Brain microvascular endothelial cell (primary cell): ENCODE measurements around the gene CCP110.

ENCODE experiments used
- DNase-seq: peaks from one replicate; pipeline ENCODE4 v3.0.0-alpha.2; 2020
- H3K27ac ChIP-seq: fragments of 250-450 bp; sonication (Bioruptor Pico); 2 replicates; pipeline ENCODE4 v1.5.1; 2020; ENCODE audit warnings: mild to moderate bottlenecking, moderate library complexity
- H3K27me3 ChIP-seq: fragments of 250-450 bp; sonication (Bioruptor Pico); replicated peaks from 2 replicates; pipeline ENCODE4 v1.5.1; 2020; ENCODE audit warnings: mild to moderate bottlenecking
- H3K36me3 ChIP-seq: fragments of 250-450 bp; sonication (Bioruptor Pico); replicated peaks from 2 replicates; pipeline ENCODE4 v1.5.1; 2020; ENCODE audit warnings: mild to moderate bottlenecking
- H3K4me3 ChIP-seq: 2 replicates; pipeline ENCODE4 v1.5.1; 2011; ENCODE audit warnings: low read depth, mild to moderate bottlenecking, control low read depth, low read length, moderate library complexity
- CTCF ChIP-seq: IDR thresholded peaks from 2 replicates; pipeline ENCODE4 v1.5.1; 2011; ENCODE audit warnings: low read depth, mild to moderate bottlenecking, moderate library complexity, low read length, control low read depth, inconsistent platforms; ENCODE audit errors: missing control alignments
- in situ Hi-C: cut with HindIII; loops from 2 replicates; pipeline ENCODE4 v1.10.0; 2017; ENCODE audit warnings: low sequenced_read_pairs, low pct_ligation_motif_present

Gene CCP110

GRCh38 chr16:19488213-19488640, 35.5 kb upstream of the CCP110 start:
- no peak for DNase-seq
- TF ChIP-seq CTCF = no peak
- Histone ChIP-seq H3K27ac (no peak overlapping the region), H3K36me3 (no peaks in the 10 kb centered on the region), H3K27me3 (no peaks in the 10 kb centered on the region), H3K4me3 (no peak overlapping the region)
- in situ Hi-C loops = no loop called here

- Histone ChIP-seq H3K27ac (no peak overlapping the region), H3K36me3 (no peaks in the 10 kb centered on the region), H3K4me3 (no peak overlapping the region), H3K27me3 (no peaks in the 10 kb centered on the region)
- in situ Hi-C loops = no loop called here
- no peak for TF ChIP-seq CTCF
- DNase-seq = no peak
These were observed 33.1 kb upstream of the CCP110 start for GRCh38 chr16:19490619-19491018.

- TF ChIP-seq CTCF = no peak
- Histone ChIP-seq H3K27me3 (no peaks in the 10 kb centered on the region), H3K4me3 (no peak overlapping the region), H3K36me3 (peaks cover 7% of the 10 kb centered on the region), H3K27ac (no peak overlapping the region)
- no peak for DNase-seq
- in situ Hi-C loops = no loop called here
These were observed 26.6 kb upstream of the CCP110 start for GRCh38 chr16:19497176-19497575.

GRCh38 chr16:19499006-19499405, 24.7 kb upstream of the CCP110 start:
- Histone ChIP-seq H3K36me3 (peaks cover 18% of the 10 kb centered on the region), H3K27me3 (no peaks in the 10 kb centered on the region), H3K4me3 (no peak overlapping the region), H3K27ac (no peak overlapping the region)
- DNase-seq = no peak
- TF ChIP-seq CTCF = no peak
- in situ Hi-C loops = no loop called here

GRCh38 chr16:19499481-19499880, 24.3 kb upstream of the CCP110 start:
- no peak for DNase-seq
- no peak overlapping the region for H3K27ac ChIP-seq
- peaks cover 18% of the 10 kb centered on the region for H3K36me3 ChIP-seq
- in situ Hi-C loops = no loop called here
- no peak overlapping the region for H3K4me3 ChIP-seq
- no peak for TF ChIP-seq CTCF
- H3K27me3 ChIP-seq = no peaks in the 10 kb centered on the region

GRCh38 chr16:19502395-19503131, 21.2 kb upstream of the CCP110 start:
- DNase-seq = peak; percentile 66
- Histone ChIP-seq H3K27me3 (no peaks in the 10 kb centered on the region), H3K4me3 (no peak overlapping the region), H3K27ac (no peak overlapping the region), H3K36me3 (peaks cover 18% of the 10 kb centered on the region)
- TF ChIP-seq CTCF = peak; percentile 84
- in situ Hi-C loops = no loop called here
